HL-60 (cell line): Measurements from ENCODE around the gene LUZP2.

Experiments used
- DNase-seq, 2 experiments: peaks; one replicate each; pipeline ENCODE4 v3.0.0-alpha.2; 2010 to 2020; ENCODE audit warnings: low read depth in 1 of 2, low spot score in 1 of 2
- H3K27ac ChIP-seq: fragments of 250-450 bp; sonication (Bioruptor Pico); replicated peaks from 2 replicates; pipeline ENCODE4 v1.5.1; 2020; ENCODE audit warnings: mild to moderate bottlenecking, moderate library complexity
- H3K27me3 ChIP-seq: fragments of 250-450 bp; sonication (Bioruptor Pico); 2 replicates; pipeline ENCODE4 v1.5.1; 2021; ENCODE audit warnings: mild to moderate bottlenecking, moderate library complexity; ENCODE audit not compliant: insufficient read depth, poor library complexity, severe bottlenecking
- H3K4me3 ChIP-seq: replicated peaks from 2 replicates; pipeline ENCODE4 v1.5.1; 2011; ENCODE audit warnings: mild to moderate bottlenecking, control low read depth, low read length; ENCODE audit not compliant: insufficient read depth
- GABPA ChIP-seq: IDR thresholded peaks from 2 replicates; pipeline ENCODE4 v1.6.1; 2012; ENCODE audit warnings: low read depth
- POLR2AphosphoS5 ChIP-seq: IDR thresholded peaks from 2 replicates; pipeline ENCODE4 v1.6.1; 2012; ENCODE audit warnings: low read depth
- SPI1 ChIP-seq: IDR thresholded peaks from 2 replicates; pipeline ENCODE4 v1.6.1; 2012; ENCODE audit warnings: low read depth, mild to moderate bottlenecking, borderline replicate concordance
- TF ChIP-seq, protein P1 (sequence below): IDR thresholded peaks from one replicate; pipeline ENCODE4 v1.5.1; 2011; ENCODE audit warnings: low read length, control low read depth, inconsistent platforms; ENCODE audit not compliant: insufficient read depth
- TF ChIP-seq, protein P2 (sequence below): IDR thresholded peaks from 2 replicates; pipeline ENCODE4 v1.6.1; 2012; ENCODE audit warnings: low read depth; ENCODE audit not compliant: insufficient replicate concordance

The LUZP2 gene

DNA sequence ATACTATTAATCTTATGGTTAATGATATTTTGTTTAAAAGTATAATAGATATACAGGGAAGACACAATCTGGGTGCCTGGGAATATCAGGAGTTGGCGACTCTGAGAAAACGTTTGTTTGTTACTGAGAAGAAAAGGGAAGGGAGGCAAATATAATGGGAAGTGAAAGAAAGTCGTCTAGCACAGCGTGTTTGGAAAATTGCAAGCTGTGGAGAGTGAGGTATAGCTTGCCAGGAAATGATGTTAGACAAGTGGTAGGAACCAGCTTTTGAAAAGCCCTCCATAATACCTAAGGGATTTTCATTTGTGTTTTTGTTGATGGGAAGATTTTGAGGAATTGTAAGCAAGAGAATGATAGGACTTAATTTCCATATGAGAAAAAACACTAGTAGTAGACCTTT lies 322.2 kb downstream of the LUZP2 start:
- TF ChIP-seq, protein P1, sequence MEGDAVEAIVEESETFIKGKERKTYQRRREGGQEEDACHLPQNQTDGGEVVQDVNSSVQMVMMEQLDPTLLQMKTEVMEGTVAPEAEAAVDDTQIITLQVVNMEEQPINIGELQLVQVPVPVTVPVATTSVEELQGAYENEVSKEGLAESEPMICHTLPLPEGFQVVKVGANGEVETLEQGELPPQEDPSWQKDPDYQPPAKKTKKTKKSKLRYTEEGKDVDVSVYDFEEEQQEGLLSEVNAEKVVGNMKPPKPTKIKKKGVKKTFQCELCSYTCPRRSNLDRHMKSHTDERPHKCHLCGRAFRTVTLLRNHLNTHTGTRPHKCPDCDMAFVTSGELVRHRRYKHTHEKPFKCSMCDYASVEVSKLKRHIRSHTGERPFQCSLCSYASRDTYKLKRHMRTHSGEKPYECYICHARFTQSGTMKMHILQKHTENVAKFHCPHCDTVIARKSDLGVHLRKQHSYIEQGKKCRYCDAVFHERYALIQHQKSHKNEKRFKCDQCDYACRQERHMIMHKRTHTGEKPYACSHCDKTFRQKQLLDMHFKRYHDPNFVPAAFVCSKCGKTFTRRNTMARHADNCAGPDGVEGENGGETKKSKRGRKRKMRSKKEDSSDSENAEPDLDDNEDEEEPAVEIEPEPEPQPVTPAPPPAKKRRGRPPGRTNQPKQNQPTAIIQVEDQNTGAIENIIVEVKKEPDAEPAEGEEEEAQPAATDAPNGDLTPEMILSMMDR, result no peak
- TF ChIP-seq, protein P2, sequence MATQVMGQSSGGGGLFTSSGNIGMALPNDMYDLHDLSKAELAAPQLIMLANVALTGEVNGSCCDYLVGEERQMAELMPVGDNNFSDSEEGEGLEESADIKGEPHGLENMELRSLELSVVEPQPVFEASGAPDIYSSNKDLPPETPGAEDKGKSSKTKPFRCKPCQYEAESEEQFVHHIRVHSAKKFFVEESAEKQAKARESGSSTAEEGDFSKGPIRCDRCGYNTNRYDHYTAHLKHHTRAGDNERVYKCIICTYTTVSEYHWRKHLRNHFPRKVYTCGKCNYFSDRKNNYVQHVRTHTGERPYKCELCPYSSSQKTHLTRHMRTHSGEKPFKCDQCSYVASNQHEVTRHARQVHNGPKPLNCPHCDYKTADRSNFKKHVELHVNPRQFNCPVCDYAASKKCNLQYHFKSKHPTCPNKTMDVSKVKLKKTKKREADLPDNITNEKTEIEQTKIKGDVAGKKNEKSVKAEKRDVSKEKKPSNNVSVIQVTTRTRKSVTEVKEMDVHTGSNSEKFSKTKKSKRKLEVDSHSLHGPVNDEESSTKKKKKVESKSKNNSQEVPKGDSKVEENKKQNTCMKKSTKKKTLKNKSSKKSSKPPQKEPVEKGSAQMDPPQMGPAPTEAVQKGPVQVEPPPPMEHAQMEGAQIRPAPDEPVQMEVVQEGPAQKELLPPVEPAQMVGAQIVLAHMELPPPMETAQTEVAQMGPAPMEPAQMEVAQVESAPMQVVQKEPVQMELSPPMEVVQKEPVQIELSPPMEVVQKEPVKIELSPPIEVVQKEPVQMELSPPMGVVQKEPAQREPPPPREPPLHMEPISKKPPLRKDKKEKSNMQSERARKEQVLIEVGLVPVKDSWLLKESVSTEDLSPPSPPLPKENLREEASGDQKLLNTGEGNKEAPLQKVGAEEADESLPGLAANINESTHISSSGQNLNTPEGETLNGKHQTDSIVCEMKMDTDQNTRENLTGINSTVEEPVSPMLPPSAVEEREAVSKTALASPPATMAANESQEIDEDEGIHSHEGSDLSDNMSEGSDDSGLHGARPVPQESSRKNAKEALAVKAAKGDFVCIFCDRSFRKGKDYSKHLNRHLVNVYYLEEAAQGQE, result no peak
- TF ChIP-seq SPI1, result no peak
- TF ChIP-seq GABPA, result no peak
- TF ChIP-seq POLR2AphosphoS5, result no peak
- DNase-seq, result no peak
- no peaks in the 10 kb centered on the region for H3K27me3 ChIP-seq

DNA sequence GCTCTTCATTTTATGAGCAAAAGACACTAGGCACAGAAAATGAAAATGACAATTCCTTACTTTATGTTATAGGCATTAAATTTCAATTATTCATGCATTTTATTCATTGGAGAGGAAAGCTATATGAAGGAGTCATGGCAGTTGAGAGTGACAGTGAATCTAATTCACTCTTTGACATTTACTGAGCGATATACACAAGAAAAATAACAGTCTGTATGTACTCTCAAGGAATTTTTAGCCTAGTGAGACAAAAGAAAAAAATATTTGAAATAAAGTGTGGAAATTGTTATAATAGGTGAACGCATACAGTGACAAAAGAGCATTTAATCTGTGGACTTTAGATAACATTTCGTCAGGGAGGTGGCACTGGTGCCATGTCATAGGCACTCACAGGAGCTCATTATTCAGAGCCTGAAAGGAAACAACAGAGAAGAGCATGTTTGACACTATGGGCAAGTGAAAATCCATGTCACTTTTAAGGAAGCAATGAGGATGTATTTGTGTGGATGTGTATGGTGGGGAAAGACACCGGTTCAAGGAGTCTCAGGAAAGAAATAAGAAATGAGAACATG lies 323.1 kb downstream of the LUZP2 start:
- TF ChIP-seq, protein P1, result no peak
- TF ChIP-seq, protein P2, result no peak
- TF ChIP-seq GABPA (no peak), SPI1 (no peak), POLR2AphosphoS5 (no peak)
- no peak for DNase-seq
- H3K27ac ChIP-seq, result no peak overlapping the region

More for the DNA sequence above, 322.2 kb downstream of the LUZP2 start:
- Histone ChIP-seq H3K4me3 (no peak overlapping the region), H3K27ac (no peak overlapping the region)

DNA sequence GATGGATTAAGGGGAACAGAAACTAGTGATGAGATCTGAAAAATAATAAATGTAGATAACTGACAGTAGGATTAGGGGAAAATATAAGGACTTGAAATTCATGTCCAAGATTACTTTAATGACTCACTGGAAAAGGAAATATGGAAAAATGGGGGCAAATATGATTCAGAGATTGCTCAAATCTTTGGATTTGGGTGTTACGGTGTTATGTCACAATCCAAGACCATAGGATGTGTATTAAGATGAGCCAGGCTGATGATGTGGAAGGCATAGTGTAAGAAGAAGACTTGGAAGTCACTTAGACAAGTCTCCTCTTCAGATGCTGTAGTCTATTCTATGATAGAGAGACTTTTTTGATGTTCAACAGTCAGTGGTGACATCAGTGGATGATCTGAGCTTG lies 323.7 kb downstream of the LUZP2 start:
- DNase-seq, result no peak
- H3K4me3 ChIP-seq, result no peak overlapping the region
- H3K27ac ChIP-seq, result no peak overlapping the region

More for the DNA sequence above, 323.1 kb downstream of the LUZP2 start:
- no peak overlapping the region for H3K4me3 ChIP-seq
- no peaks in the 10 kb centered on the region for H3K27me3 ChIP-seq

More for the DNA sequence above, 323.7 kb downstream of the LUZP2 start:
- no peak for TF ChIP-seq SPI1
- TF ChIP-seq GABPA, result no peak
- TF ChIP-seq, protein P1, result no peak
- no peak for TF ChIP-seq POLR2AphosphoS5
- TF ChIP-seq, protein P2, result no peak
- no peaks in the 10 kb centered on the region for H3K27me3 ChIP-seq
